Measurements from ENCODE around the gene PGAM5. TPM values are rescaled to one million over a fixed set of nuclear protein-coding genes. Genes with fewer than 3 reads are reported as not detected.

Gene PGAM5
- total RNA-seq, 1 experiment from 2014 or later, result 121 TPM

GRCh38 chr12:132729541-132730320 is 19.1 kb downstream of the PGAM5 start:
- peak overlapping the region; percentile 58 for H3K27ac ChIP-seq (ENCODE audit: low read depth, low read length, poor library complexity, severe bottlenecking)
- POLR2A ChIA-PET (ENCODE audit: low non-redundant PET), result no interaction called here
- H3K36me3 ChIP-seq (ENCODE audit: insufficient read depth, low read length, poor library complexity, severe bottlenecking), result peaks cover 71% of the 10 kb centered on the region
- BruUV-seq (replicated peaks), result no TSS peak
- intact Hi-C loops (cut with micrococcal nuclease; ENCODE audit: unreplicated experiment), result no loop called here
- peaks cover 12% of the 10 kb centered on the region for H3K4me1 ChIP-seq (ENCODE audit: insufficient read depth, low read length, poor library complexity, severe bottlenecking)
- H3K4me3 ChIP-seq (ENCODE audit: low read depth, low read length, poor library complexity, severe bottlenecking), result no peak overlapping the region
- TF ChIP-seq CTCF (conservative IDR thresholded peaks at IDR 0.05; ENCODE audit: low read depth, low read length), result no peak
- no peak for TF ChIP-seq EZH2 (IDR thresholded peaks at IDR 0.05; ENCODE audit: borderline replicate concordance, low read depth, low read length, poor library complexity, severe bottlenecking)
- CTCF ChIA-PET, result no interaction called here
- H3K9me3 ChIP-seq (ENCODE audit: low read depth, low read length, poor library complexity, severe bottlenecking), result no peaks in the 10 kb centered on the region
- peak; percentile 72 for DNase-seq (ENCODE audit: low spot score)
- no peaks in the 10 kb centered on the region for H3K27me3 ChIP-seq (replicated peaks; ENCODE audit: insufficient read depth, low read depth, low read length, poor library complexity)

GRCh38 chr12:132730353-132730752 is 19.7 kb downstream of the PGAM5 start:
- H3K36me3 ChIP-seq (ENCODE audit: insufficient read depth, low read length, poor library complexity, severe bottlenecking), result peaks cover 71% of the 10 kb centered on the region
- ChIA-PET POLR2A (ENCODE audit: low non-redundant PET) (no interaction called here), CTCF (no interaction called here)

GRCh38 chr12:132731574-132731973 is 20.9 kb downstream of the PGAM5 start:
- Histone ChIP-seq H3K36me3 (ENCODE audit: insufficient read depth, low read length, poor library complexity, severe bottlenecking) (peaks cover 72% of the 10 kb centered on the region), H3K4me1 (ENCODE audit: insufficient read depth, low read length, poor library complexity, severe bottlenecking) (peaks cover 20% of the 10 kb centered on the region), H3K9me3 (ENCODE audit: low read depth, low read length, poor library complexity, severe bottlenecking) (no peaks in the 10 kb centered on the region), H3K27me3 (replicated peaks; ENCODE audit: insufficient read depth, low read depth, low read length, poor library complexity) (no peaks in the 10 kb centered on the region), H3K4me3 (ENCODE audit: low read depth, low read length, poor library complexity, severe bottlenecking) (no peak overlapping the region), H3K27ac (ENCODE audit: low read depth, low read length, poor library complexity, severe bottlenecking) (no peak overlapping the region)
- no peak for TF ChIP-seq EZH2 (IDR thresholded peaks at IDR 0.05; ENCODE audit: borderline replicate concordance, low read depth, low read length, poor library complexity, severe bottlenecking)
- no TSS peak for BruUV-seq (replicated peaks)
- intact Hi-C loops (cut with micrococcal nuclease; ENCODE audit: unreplicated experiment), result no loop called here
- ChIA-PET CTCF (no interaction called here), POLR2A (ENCODE audit: low non-redundant PET) (no interaction called here)
- peak; percentile 34 for DNase-seq (ENCODE audit: low spot score)

More at GRCh38 chr12:132730353-132730752, 19.7 kb downstream of the PGAM5 start:
- H3K27ac ChIP-seq (ENCODE audit: low read depth, low read length, poor library complexity, severe bottlenecking), result peak overlapping the region; percentile 58
- no peak for DNase-seq (ENCODE audit: low spot score)
- no peaks in the 10 kb centered on the region for H3K27me3 ChIP-seq (replicated peaks; ENCODE audit: insufficient read depth, low read depth, low read length, poor library complexity)
- no peak overlapping the region for H3K4me3 ChIP-seq (ENCODE audit: low read depth, low read length, poor library complexity, severe bottlenecking)
- TF ChIP-seq CTCF (conservative IDR thresholded peaks at IDR 0.05; ENCODE audit: low read depth, low read length) (no peak), EZH2 (IDR thresholded peaks at IDR 0.05; ENCODE audit: borderline replicate concordance, low read depth, low read length, poor library complexity, severe bottlenecking) (no peak)
- intact Hi-C loops (cut with micrococcal nuclease; ENCODE audit: unreplicated experiment), result no loop called here
- no peaks in the 10 kb centered on the region for H3K9me3 ChIP-seq (ENCODE audit: low read depth, low read length, poor library complexity, severe bottlenecking)
- H3K4me1 ChIP-seq (ENCODE audit: insufficient read depth, low read length, poor library complexity, severe bottlenecking), result peaks cover 18% of the 10 kb centered on the region
- no TSS peak for BruUV-seq (replicated peaks)

All from A673 (cell line).